DMS79 treated with DMSO at 0.1 percent for 48 hours (cell line): Measurements from ENCODE around the gene SV2C.

ENCODE experiments used
- DNase-seq: peaks from one replicate; lab custom pipeline; 2025; lab: John Stamatoyannopoulos, UW

SV2C gene

DNA sequence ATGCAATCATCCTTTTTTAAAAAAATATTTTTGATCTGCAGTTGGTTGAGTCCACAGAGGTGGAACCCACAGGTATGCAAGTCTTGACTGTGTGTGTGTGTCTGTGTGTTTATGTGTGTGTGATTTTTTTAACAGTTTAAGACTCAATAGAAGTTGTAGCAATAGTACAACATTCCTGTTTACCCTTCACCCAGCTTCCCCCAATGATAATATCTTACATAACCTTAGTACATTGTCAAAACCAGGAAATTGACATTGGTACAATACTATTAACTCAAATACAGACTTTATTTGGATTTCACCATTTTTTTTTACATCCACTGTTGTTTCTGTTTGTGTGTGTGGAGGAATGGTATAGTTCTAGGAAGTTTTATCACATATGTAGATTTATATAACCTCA, 81.8 kb downstream of the SV2C start:
- no peak for DNase-seq

DNA sequence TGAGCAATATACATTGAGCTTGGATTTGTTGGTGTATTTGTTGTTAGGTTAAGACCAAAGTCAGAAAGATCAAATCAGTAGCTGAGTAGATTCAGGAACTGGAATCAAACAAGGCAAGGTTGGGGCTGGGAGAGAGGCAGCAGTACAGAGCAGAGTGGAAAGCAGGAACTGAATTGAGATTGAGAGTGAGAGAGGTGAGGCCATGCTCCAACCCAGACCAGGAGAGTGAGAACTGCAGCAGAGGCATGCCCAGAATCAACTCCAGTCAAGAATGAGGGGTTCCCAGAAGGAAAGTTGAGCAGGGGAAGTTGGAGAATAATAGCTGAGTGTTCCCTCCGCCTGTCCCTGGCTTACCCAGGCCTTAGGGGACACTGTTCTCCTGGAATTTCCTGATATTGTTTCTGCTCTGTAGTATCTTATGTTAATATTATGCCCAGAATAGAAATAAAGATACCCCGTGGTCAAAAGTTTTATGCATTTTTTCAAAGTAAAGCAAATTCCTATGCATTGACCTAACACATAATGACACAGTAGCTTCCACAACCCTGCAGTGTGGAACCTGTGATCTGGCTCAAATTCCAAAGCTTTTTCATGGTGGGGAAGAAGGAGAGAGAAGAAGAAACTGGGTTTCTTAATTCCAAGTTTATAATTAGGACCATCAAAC, 82.7 kb downstream of the SV2C start:
- no peak for DNase-seq

GRCh38 chr5:76166886-76167576, 83.8 kb downstream of the SV2C start:
- no peak for DNase-seq

DNA sequence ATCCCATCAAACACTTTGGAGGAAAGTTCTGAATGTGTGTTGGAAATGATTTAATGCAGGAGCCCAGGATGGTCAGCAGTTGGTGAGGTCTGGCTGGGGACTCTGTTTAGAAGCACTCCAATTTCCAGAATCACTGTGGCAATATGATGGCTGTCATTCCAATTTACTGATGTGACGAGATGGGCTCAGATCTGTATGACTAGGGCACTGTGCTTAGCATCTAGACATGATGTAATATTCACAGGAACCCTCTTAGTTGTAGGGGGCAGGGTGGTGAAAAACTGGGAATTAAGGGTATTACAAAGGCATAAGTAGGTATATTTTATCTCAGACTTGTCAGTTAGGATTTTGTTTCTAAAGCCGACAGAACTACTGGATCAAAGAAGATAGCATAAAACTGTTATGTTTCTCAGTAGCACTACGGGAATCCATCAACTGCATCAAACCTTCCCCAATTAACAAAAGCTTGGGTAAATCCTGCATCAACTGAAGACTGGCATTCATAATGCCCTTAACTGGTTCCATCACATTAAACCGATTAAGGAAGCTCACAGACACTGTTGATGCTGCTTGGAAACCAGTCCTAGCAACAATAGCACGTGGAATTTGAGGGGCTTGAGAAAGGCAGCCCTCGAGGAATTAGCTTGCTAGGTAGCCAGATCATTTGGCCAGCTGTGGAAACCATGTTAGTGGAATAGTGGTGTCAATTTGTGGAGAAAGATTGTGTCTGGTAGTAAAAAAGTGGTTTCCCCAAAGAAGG, 86.1 kb downstream of the SV2C start:
- no peak for DNase-seq

- no peak for DNase-seq
Observed at GRCh38 chr5:76174101-76174500, 90.9 kb downstream of the SV2C start.

DNA sequence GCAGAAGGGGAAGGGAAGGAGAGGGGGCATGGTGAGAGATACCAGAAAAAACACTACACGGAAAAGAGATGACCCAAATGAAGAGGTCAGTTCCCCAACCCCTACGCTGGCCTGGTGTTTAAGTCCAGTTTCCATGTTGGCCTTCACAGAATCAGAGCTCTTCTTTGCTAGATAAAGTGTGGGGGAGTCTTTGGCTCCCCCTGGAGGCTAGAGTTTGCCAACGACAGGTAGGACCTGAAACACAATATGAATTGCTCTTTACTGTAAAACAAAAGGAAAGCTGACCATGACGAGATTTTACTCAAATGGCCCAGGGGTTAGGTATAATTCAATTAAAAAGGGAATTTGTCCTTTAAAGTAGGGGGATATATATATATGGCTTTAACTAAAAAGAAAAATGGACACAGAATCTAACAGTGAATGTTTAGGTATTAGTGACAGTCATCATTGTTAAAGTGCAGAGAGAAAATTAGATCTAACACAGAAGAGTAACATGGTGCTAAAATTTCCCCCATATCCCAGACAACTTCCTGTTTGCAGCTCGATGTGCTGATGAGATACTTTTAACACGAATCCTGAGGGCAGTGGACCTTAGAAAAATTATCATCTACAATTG, 92.0 kb downstream of the SV2C start:
- DNase-seq: no peak

DNA sequence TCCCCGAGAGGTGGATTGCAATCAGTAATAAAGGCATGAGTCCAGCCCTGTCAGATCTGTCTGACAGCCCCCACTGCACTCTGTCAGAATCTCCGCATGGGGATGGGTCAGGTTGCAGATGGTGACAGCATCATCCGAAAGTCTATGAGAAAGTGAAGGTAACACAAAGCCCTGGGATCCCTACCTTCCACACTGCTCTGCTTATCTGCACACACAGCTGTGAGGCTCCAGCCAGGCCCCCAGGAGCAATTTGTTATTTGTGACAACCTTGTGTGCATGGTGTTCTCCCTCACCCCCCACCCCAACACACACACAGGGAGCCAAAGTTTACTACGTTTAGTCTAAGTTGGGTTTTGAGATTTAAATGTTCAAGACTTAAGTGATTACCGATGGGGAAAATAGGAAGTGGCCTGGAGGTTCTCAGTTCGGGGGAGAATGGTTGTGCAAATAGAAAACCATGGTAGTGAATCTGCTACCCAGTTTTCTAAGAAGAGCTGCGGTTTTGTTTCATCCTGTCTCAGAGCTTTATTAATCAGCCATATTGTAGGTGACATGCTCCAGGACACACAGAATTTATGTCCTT, 92.7 kb downstream of the SV2C start:
- DNase-seq: no peak

DNA sequence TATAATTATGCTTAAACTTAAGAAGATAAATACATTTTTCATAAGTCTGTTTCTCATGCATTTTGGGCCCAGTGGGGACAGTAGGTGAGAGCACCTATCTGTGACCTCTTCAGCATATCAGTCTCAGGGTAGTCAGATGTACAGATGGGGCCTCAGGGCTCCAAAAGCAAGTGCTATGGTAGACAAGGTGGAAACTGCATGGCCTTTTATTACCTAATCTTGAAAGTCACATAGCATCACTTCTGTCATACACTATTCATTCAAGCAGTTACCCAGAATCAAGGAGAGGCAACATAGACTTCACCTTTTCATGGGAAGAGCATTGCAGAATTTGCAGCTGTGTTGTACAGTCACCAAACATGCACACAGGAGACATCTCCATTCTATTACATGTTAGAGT, 94.8 kb downstream of the SV2C start:
- no peak for DNase-seq

GRCh38 chr5:76178913-76179312, 95.7 kb downstream of the SV2C start:
- DNase-seq: no peak

- DNase-seq: no peak
Observed at GRCh38 chr5:76180814-76181805, 97.9 kb downstream of the SV2C start.

- DNase-seq: no peak
Observed at GRCh38 chr5:76187386-76187785, 104.2 kb downstream of the SV2C start.

- no peak for DNase-seq
Observed at GRCh38 chr5:76190356-76190755, 107.2 kb downstream of the SV2C start.

GRCh38 chr5:76192837-76193236, 109.7 kb downstream of the SV2C start:
- no peak for DNase-seq

DNA sequence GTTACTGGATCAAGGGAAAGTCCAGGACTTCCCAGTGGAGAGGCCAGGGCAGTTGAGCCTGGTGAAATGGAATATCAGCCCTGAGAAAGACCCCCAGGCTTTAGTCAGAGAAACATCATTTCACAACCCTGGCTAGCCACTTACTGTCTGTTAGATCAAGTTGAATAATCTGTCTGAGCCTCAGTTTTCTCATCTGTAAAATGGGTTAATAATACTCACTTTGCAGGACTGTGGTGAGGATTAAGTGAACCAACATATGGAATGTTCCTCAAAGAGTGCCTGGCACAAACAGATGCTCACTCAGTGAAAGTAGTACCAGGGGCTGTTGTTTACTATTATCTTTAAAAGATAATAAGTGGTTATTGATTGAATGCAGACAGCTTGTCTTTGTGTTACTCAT, 110.5 kb downstream of the SV2C start:
- DNase-seq: no peak

DNA sequence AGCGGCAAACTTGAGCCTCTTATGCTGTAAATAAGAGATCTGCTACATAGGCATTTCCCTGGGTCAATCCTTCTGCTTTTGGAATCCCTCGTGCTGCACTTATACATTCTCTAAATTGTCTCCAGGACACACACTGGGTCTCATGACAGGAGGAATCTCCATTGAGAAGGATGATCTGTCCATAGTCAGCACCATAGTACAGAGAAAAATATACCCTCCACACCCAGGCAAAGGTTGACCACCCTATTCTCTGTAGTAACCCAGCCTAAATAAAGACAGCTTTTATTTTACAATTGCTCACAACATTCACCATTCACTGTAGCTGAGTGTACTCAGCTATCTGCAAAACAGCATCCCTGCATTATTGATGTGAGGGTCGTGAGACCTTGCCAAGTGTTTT, 111.2 kb downstream of the SV2C start:
- DNase-seq: no peak

GRCh38 chr5:76196457-76196856, 113.3 kb downstream of the SV2C start:
- DNase-seq: no peak

DNA sequence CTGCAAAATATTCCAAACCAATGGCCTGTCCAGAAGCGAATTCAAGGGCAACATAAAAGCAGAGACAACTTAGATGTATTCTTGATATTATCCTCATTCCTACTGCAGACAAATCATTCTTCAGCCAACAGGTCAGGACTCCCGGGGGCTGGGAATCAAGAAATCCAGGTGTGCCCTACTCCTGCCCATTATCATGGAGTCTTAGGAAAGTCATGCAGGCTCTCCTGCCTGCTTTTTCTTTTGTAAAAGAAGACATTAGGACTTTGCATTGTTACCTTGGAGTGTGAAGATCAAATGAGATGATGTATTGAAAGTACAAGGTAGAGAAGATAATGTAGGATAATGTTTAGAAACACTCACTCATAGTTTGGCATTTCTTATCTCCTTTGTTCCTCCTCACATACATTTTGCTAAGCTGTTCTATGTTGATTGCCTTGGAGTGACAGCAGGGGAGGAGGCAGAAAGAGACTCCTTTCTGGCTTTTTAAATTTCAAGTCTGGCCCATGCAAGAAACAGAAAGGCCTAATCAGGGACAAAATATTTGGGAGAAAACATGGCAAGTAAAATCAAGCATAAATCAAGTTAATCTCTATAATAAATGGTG, 113.8 kb downstream of the SV2C start:
- no peak for DNase-seq

GRCh38 chr5:76197726-76198125, 114.5 kb downstream of the SV2C start:
- no peak for DNase-seq

DNA sequence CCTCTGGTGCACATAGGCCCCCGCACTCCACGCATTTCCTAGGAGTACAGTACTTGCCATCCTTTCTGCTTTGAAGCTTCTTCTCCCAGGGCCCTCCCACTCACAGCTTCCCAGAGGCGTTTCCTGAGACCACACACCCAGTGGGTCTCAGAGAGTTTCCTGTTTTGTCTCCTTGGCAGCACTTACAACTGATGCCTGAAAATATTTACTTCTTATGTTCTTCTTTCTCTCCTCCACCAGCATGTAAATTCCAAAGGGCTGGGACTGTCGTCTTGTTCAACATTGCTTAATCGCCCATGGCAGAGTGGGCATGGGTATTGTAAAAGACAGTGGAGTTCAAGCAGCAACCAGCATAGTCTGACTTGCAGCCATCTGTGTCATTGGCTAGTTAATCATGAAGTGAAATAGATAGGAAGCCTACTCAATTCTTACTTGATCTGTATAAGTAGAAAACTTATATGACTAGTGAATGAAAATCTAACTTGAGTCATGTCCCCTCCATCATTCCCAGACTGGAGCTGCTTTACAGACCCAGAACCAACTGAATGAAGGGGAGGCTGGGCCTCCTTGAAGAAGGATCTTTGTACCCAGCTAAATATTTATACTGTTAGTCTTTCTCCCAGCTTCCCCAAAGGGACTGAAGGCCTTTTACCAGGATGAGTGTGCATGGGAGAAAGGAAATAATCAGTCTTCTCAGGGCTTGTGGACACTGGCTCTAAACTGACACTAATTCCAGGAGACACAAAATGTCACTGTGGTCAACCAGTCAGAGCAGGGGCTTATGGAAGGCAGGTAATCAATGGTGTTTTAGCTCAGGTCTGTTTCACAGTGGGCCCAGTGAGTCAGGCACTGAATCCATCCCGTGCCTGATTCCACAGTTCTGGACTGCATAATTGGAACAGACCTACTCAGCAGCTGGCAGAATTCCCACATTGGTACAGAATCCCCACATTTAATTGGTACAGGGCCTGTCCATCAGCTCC, 116.4 kb downstream of the SV2C start:
- DNase-seq: no peak

- DNase-seq: no peak
Observed at GRCh38 chr5:76202182-76202581, 119.0 kb downstream of the SV2C start.
